Stimulated activated naive CD4-positive, alpha-beta T cell treated with Interleukin-2 at 50 U/mL for 16 hours (primary cell): ENCODE results near the gene TMPRSS3.

ENCODE experiments used
- DNase-seq: peaks from one replicate; lab custom pipeline; 2025; lab: John Stamatoyannopoulos, UW

The TMPRSS3 gene

GRCh38 chr21:42395905-42396651 is at the start of gene TMPRSS3:
TMPRSS3 (minus strand) TSS chr21:42396052; CDS start chr21:42395417, 635 bp downstream.
- no peak for DNase-seq

GRCh38 chr21:42445311-42445710 is 49.5 kb upstream of the TMPRSS3 start:
- DNase-seq = no peak

GRCh38 chr21:42444745-42445059 is 48.9 kb upstream of the TMPRSS3 start:
- DNase-seq = no peak

GRCh38 chr21:42443876-42444744 is 48.3 kb upstream of the TMPRSS3 start:
- no peak for DNase-seq

- no peak for DNase-seq
These were observed 47.4 kb upstream of the TMPRSS3 start for GRCh38 chr21:42443181-42443785.

- DNase-seq = no peak
These were observed 46.1 kb upstream of the TMPRSS3 start for GRCh38 chr21:42441963-42442362.

- DNase-seq = peak; percentile 36
These were observed 44.4 kb upstream of the TMPRSS3 start for GRCh38 chr21:42440187-42440792.

GRCh38 chr21:42439284-42440186 is 43.7 kb upstream of the TMPRSS3 start:
- peak; percentile 41 for DNase-seq

- no peak for DNase-seq
These were observed 42.7 kb upstream of the TMPRSS3 start for GRCh38 chr21:42438316-42439205.

GRCh38 chr21:42437786-42438185 is 41.9 kb upstream of the TMPRSS3 start:
- no peak for DNase-seq

GRCh38 chr21:42436914-42437313 is 41.1 kb upstream of the TMPRSS3 start:
- no peak for DNase-seq

- no peak for DNase-seq
These were observed 40.0 kb upstream of the TMPRSS3 start for GRCh38 chr21:42435833-42436232.

- DNase-seq = no peak
These were observed 39.5 kb upstream of the TMPRSS3 start for GRCh38 chr21:42435401-42435800.

GRCh38 chr21:42434884-42435283 is 39.0 kb upstream of the TMPRSS3 start:
- no peak for DNase-seq

- no peak for DNase-seq
These were observed 38.2 kb upstream of the TMPRSS3 start for GRCh38 chr21:42433946-42434551.

- DNase-seq = no peak
These were observed 36.8 kb upstream of the TMPRSS3 start for GRCh38 chr21:42432695-42433094.

GRCh38 chr21:42431196-42431595 is 35.3 kb upstream of the TMPRSS3 start:
- no peak for DNase-seq

- no peak for DNase-seq
These were observed 34.7 kb upstream of the TMPRSS3 start for GRCh38 chr21:42430521-42430920.

GRCh38 chr21:42429856-42430255 is 34.0 kb upstream of the TMPRSS3 start:
- DNase-seq = no peak

GRCh38 chr21:42429021-42429420 is 33.2 kb upstream of the TMPRSS3 start:
- no peak for DNase-seq
